ENCODE measurements around the gene CNNM1.

Gene CNNM1

GRCh38 chr10:99329304-99329553 is at the start of gene CNNM1:
Gene CNNM1 (plus strand): TSS chr10:99329356. CDS start chr10:99329388, 32 bp downstream.
- TF ChIP-seq POLR2A (IDR thresholded peaks at IDR 0.05; ENCODE audit: low read length) (no peak), GATA1 (IDR thresholded peaks at IDR 0.05; ENCODE audit: low read depth, low read length) (no peak)
- peak in 1 of 2 experiments; percentile 16 for DNase-seq

DNA sequence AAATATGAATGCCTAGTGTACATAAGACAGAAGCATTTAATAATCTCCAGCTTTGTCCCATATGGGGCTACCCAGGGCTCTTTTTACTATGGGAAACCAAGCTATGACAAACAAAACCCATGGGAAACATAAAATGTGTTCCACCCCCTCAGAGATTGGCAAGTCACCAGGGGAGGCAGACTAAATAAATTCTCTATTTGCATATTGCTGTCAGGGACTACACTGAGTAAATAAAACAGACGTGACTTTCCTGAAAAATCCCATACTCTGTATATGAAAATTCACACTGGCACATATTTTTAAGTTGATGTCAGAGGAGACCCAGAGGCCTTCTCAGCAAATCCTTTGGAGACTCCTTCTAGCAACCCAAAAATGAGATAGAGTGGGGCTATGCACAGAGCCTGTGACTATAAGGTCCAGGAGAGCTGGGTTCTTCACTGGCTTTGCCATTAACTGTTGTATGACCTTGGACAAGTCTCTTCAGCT is 49.5 kb upstream of the CNNM1 start:
- DNase-seq = no peak
- TF ChIP-seq POLR2A (IDR thresholded peaks at IDR 0.05; ENCODE audit: low read length) = no peak
- TF ChIP-seq GATA1 (IDR thresholded peaks at IDR 0.05; ENCODE audit: low read depth, low read length) = no peak

DNA sequence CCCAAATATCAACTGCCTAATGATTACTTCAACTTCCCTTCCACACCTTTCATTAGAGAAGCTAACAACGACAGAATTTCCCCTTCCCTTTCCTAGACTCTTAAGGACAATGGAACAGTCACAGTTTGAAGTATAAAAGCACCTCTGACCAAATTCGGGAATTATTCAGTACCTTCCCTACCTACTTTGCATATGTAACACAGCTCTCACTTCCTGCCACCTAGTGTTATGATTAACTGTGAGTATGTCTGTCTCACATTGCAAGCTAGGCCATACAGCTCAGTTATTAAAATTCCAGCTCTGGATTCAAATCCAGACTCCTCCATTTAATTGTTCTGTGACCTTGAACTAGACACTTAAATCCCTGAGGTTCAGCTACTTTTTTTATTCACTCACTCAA is 48.7 kb upstream of the CNNM1 start:
- DNase-seq = no peak

DNA sequence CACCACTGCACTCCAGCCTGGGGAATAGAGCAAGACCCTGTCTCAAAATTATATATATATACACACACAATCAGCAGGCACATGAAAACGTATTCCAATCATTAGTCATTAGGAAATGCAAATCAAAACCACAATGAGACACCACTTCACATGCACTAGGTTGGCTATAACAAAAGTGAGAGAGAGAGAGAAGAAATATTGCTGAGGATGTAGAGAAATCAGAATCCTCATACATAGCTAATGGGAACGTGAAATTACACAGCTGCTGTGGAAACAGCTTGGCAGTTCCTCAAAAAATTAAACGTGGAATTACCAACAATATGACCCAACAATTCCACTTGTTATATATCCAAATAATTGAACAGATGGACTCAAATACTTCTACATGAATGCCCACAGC is 43.3 kb upstream of the CNNM1 start:
- TF ChIP-seq GATA1 (IDR thresholded peaks at IDR 0.05; ENCODE audit: low read depth, low read length) (no peak), POLR2A (IDR thresholded peaks at IDR 0.05; ENCODE audit: low read length) (no peak)
- no peak for DNase-seq

More for the DNA sequence above, 48.7 kb upstream of the CNNM1 start:
- TF ChIP-seq GATA1 (IDR thresholded peaks at IDR 0.05; ENCODE audit: low read depth, low read length) (no peak), POLR2A (IDR thresholded peaks at IDR 0.05; ENCODE audit: low read length) (no peak)

DNA sequence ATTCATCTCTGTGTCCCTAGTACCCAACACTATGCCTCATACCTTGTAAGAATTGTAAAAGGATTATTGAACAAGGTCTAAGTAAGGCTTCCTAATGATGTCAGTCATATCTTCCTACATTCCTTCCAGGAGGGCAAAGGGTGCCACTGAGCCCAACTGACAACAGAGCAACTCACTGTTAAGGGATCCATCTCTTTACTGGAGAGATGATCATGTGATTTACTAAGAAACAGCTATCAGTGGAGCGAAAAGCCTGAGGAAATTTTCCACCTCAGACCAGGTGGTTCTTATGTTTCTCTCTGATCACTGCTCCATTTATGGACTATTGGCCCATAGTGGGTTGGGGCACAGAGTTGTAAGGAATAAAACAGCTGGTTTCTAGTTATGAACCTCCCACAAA is 38.9 kb upstream of the CNNM1 start:
- TF ChIP-seq POLR2A (IDR thresholded peaks at IDR 0.05; ENCODE audit: low read length) (no peak), GATA1 (IDR thresholded peaks at IDR 0.05; ENCODE audit: low read depth, low read length) (no peak)

DNA sequence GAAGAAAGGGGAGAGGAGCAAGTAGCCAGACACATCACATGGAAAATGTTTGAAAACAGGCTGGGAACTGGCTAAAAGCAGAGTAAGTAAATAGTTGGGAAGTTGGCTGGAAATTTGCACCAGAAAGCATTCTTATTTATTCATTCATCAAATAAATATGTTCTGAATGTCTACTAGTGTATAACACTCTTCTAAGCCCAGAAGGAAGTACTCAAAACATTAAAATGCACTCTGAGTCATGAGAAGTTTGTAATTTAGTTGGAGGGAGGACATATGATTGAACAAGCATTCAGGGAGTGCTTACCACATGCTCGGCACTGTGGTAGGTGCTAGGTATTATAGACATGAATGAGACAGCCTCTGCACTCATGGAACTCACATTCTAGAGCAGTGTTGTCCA is 37.0 kb upstream of the CNNM1 start:
- DNase-seq = no peak

More for the DNA sequence above, 38.9 kb upstream of the CNNM1 start:
- no peak for DNase-seq

GRCh38 chr10:99296605-99297004 is 32.6 kb upstream of the CNNM1 start:
- TF ChIP-seq POLR2A (IDR thresholded peaks at IDR 0.05; ENCODE audit: low read length) (no peak), GATA1 (IDR thresholded peaks at IDR 0.05; ENCODE audit: low read depth, low read length) (no peak)

More for the DNA sequence above, 37.0 kb upstream of the CNNM1 start:
- TF ChIP-seq POLR2A (IDR thresholded peaks at IDR 0.05; ENCODE audit: low read length) (no peak), GATA1 (IDR thresholded peaks at IDR 0.05; ENCODE audit: low read depth, low read length) (no peak)

GRCh38 chr10:99297033-99297432 is 32.1 kb upstream of the CNNM1 start:
- DNase-seq = peak; percentile 3 to 5
- no peak for TF ChIP-seq GATA1 (IDR thresholded peaks at IDR 0.05; ENCODE audit: low read depth, low read length)
- TF ChIP-seq POLR2A (IDR thresholded peaks at IDR 0.05; ENCODE audit: low read length) = no peak

More at GRCh38 chr10:99296605-99297004, 32.6 kb upstream of the CNNM1 start:
- DNase-seq = no peak

GRCh38 chr10:99303899-99304861 is 25.0 kb upstream of the CNNM1 start:
- TF ChIP-seq GATA1 (IDR thresholded peaks at IDR 0.05; ENCODE audit: low read depth, low read length) (no peak), POLR2A (IDR thresholded peaks at IDR 0.05; ENCODE audit: low read length) (no peak)
- no peak for DNase-seq

DNA sequence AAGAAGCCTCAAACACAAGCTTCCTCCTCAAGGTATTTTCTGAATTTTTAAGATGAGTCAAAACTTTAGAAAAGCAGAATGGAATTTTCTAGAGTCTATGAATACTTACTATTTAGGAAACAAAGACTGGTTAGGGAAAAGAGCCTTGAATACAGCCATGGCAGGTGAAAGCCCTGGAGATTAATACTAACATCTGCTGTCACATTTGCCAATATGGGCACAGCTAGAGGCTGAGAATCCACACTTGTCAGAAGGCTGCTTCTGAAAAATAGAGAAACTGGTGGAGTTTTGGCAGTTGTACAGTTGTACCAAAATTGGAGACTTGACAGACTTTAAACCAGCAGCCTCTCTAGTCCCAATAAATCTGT is 24.3 kb upstream of the CNNM1 start:
- no peak for TF ChIP-seq GATA1 (IDR thresholded peaks at IDR 0.05; ENCODE audit: low read depth, low read length)
- no peak for TF ChIP-seq POLR2A (IDR thresholded peaks at IDR 0.05; ENCODE audit: low read length)

GRCh38 chr10:99312501-99312900 is 16.7 kb upstream of the CNNM1 start:
- DNase-seq = no peak
- TF ChIP-seq GATA1 (IDR thresholded peaks at IDR 0.05; ENCODE audit: low read depth, low read length) (no peak), POLR2A (IDR thresholded peaks at IDR 0.05; ENCODE audit: low read length) (no peak)

More for the DNA sequence above, 24.3 kb upstream of the CNNM1 start:
- DNase-seq = no peak

DNA sequence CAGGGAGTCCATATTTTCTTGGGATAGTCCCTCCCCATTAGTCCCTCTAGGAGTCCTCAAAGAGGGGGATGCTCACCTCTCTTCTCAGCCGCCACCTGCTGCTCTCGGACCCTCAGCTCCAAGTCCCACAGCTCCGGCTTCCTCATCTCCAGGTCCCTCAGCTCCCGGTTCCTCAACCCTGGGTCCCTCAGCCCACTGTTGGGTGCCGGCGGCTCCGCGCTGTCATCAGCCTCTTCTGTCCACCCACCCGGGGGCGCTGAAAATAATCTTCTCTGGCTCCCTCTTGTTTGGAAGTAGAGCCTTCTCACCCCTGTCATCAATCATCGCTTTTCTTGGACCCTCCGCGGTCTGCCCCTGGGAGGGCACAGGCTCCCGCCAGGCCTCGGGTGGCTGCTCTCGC is 13.3 kb upstream of the CNNM1 start:
- TF ChIP-seq GATA1 (IDR thresholded peaks at IDR 0.05; ENCODE audit: low read depth, low read length) = no peak
- no peak for TF ChIP-seq POLR2A (IDR thresholded peaks at IDR 0.05; ENCODE audit: low read length)
- no peak for DNase-seq

- TF ChIP-seq POLR2A (IDR thresholded peaks at IDR 0.05; ENCODE audit: low read length) (no peak), GATA1 (IDR thresholded peaks at IDR 0.05; ENCODE audit: low read depth, low read length) (no peak)
- no peak for DNase-seq
These were observed 12.8 kb upstream of the CNNM1 start for GRCh38 chr10:99316374-99316773.

- TF ChIP-seq POLR2A (IDR thresholded peaks at IDR 0.05; ENCODE audit: low read length) (no peak), GATA1 (IDR thresholded peaks at IDR 0.05; ENCODE audit: low read depth, low read length) (no peak)
- no peak for DNase-seq
These were observed 11.1 kb upstream of the CNNM1 start for GRCh38 chr10:99318048-99318447.

GRCh38 chr10:99318475-99318874 is 10.7 kb upstream of the CNNM1 start:
- no peak for TF ChIP-seq GATA1 (IDR thresholded peaks at IDR 0.05; ENCODE audit: low read depth, low read length)
- TF ChIP-seq POLR2A (IDR thresholded peaks at IDR 0.05; ENCODE audit: low read length) = no peak
- no peak for DNase-seq

Measured in erythroblast (primary cell).